PC-9 (cell line): ENCODE data around the gene ENPP3. TPM values are rescaled to one million over a fixed set of nuclear protein-coding genes. Genes with fewer than 3 reads are reported as not detected.

ENCODE experiments used
- BruUV-seq: library from RNA; stranded (reverse); fragments of 400-500 nt; replicated peaks from 2 replicates; lab custom pipeline; 2021; lab: Mats Ljungman, UMichigan
- CTCF ChIA-PET: fragments of 300-600 bp; sonication (Branson Sonifier 250); formaldehyde crosslinking; loops from one replicate; lab custom pipeline; 2022; ENCODE audit warnings: antibody characterized with exemption; lab: Charles Lee
- POLR2A ChIA-PET: fragments of 300-600 bp; sonication (Branson Sonifier 250); formaldehyde crosslinking; loops from one replicate; lab custom pipeline; 2022; ENCODE audit warnings: antibody characterized with exemption; ENCODE audit not compliant: unreplicated experiment; lab: Charles Lee
- DNase-seq, 2 experiments: peaks; one replicate each; pipeline versions ENCODE4 v3.0.0 to v3.0.0-alpha.2; 2015 to 2022; ENCODE audit warnings: mixed read lengths in 1 of 2
- H2AFZ ChIP-seq: fragments of 200-600 bp; sonication (generic); 2 replicates; pipeline ENCODE4 v1.8.1; 2017; ENCODE audit warnings: antibody characterized with exemption
- H3F3A ChIP-seq: fragments of 200-600 bp; sonication (generic); 2 replicates; pipeline ENCODE4 v1.8.1; 2017; ENCODE audit warnings: antibody characterized with exemption, mild to moderate bottlenecking, low read depth; ENCODE audit not compliant: insufficient read depth
- H3K27ac ChIP-seq: fragments of 200-600 bp; sonication (generic); 2 replicates; pipeline ENCODE4 v1.6.1; 2016; ENCODE audit warnings: mixed run types
- H3K27me3 ChIP-seq: fragments of 200-600 bp; sonication (generic); 2 replicates; pipeline ENCODE4 v1.6.1; 2016; ENCODE audit warnings: low read depth, mixed run types; ENCODE audit not compliant: insufficient read depth
- H3K36me3 ChIP-seq: fragments of 200-600 bp; sonication (generic); 2 replicates; pipeline ENCODE4 v1.6.1; 2016; ENCODE audit warnings: low read depth, mixed run types
- H3K4me1 ChIP-seq: fragments of 200-600 bp; sonication (generic); replicated peaks from 2 replicates; pipeline ENCODE4 v1.6.1; 2016; ENCODE audit warnings: mixed run types; ENCODE audit not compliant: insufficient read depth
- H3K4me2 ChIP-seq: fragments of 200-600 bp; sonication (generic); 2 replicates; pipeline ENCODE4 v1.6.1; 2017; ENCODE audit warnings: mixed run types
- H3K4me3 ChIP-seq: fragments of 200-600 bp; sonication (generic); 2 replicates; pipeline ENCODE4 v1.6.1; 2016; ENCODE audit warnings: mixed run types
- H3K79me2 ChIP-seq: fragments of 200-600 bp; sonication (generic); 2 replicates; pipeline ENCODE4 v1.6.1; 2017; ENCODE audit warnings: low read depth, mixed run types
- H3K9me2 ChIP-seq: fragments of 200-600 bp; sonication (generic); 2 replicates; pipeline ENCODE4 v1.8.1; 2017; ENCODE audit warnings: mild to moderate bottlenecking; ENCODE audit not compliant: insufficient read depth
- H3K9me3 ChIP-seq: fragments of 200-600 bp; sonication (generic); 2 replicates; pipeline ENCODE4 v1.8.1; 2016; ENCODE audit warnings: low read depth; ENCODE audit not compliant: insufficient read depth
- H4K20me1 ChIP-seq: fragments of 200-600 bp; sonication (generic); 2 replicates; pipeline ENCODE4 v1.8.1; 2017; ENCODE audit not compliant: insufficient read depth
- CTCF ChIP-seq: fragments of 200-600 bp; sonication (generic); conservative IDR thresholded peaks from 2 replicates; pipeline ENCODE4 v1.6.1; 2017; ENCODE audit warnings: mixed run types, antibody characterized with exemption, mild to moderate bottlenecking, moderate library complexity
- EZH2 ChIP-seq: fragments of 200-600 bp; sonication (generic); IDR thresholded peaks from 2 replicates; pipeline ENCODE4 v1.8.0; 2017; ENCODE audit warnings: antibody characterized with exemption, low read depth
- intact Hi-C: fragments of 100-400 bp; cut with micrococcal nuclease; formaldehyde crosslinking; loops from one replicate; pipeline ENCODE4 v1.10.0; 2022; ENCODE audit not compliant: unreplicated experiment
- total RNA-seq: library from RNA; stranded (reverse); gene quantifications from 2 replicates; pipeline ENCODE4 v1.2.3, GENCODE V29; 2021

Gene ENPP3
- total RNA-seq, 1 experiment from 2014 or later = not detected

- H2AFZ ChIP-seq = no peak overlapping the region
- no peak overlapping the region for H3K4me2 ChIP-seq
- BruUV-seq = no TSS peak
- no peaks in the 10 kb centered on the region for H3K79me2 ChIP-seq
- H3K4me1 ChIP-seq = no peaks in the 10 kb centered on the region
- no peak for TF ChIP-seq EZH2
- no peak for TF ChIP-seq CTCF
- no peaks in the 10 kb centered on the region for H3K9me2 ChIP-seq
- DNase-seq = no peak
- CTCF ChIA-PET = no interaction called here
- no peaks in the 10 kb centered on the region; the same call in 1 of the 2 replicates for H4K20me1 ChIP-seq
- no peaks in the 10 kb centered on the region for H3K9me3 ChIP-seq
- no peaks in the 10 kb centered on the region for H3K27me3 ChIP-seq
- intact Hi-C loops = no loop called here
- H3K4me3 ChIP-seq = no peak overlapping the region
- POLR2A ChIA-PET = no interaction called here
- H3F3A ChIP-seq = no peaks in the 10 kb centered on the region
- peaks cover 75% of the 10 kb centered on the region for H3K36me3 ChIP-seq
- no peak overlapping the region for H3K27ac ChIP-seq
Measured at GRCh38 chr6:131615275-131615674, 21.8 kb upstream of the ENPP3 start.

GRCh38 chr6:131627724-131628682, 9.1 kb upstream of the ENPP3 start, which contains the start of gene MED23:
MED23 (minus strand) TSS chr6:131628242; CDS start chr6:131628049, 193 bp downstream.
- no peaks in the 10 kb centered on the region for H3K9me2 ChIP-seq
- peaks cover 16% of the 10 kb centered on the region for H3K79me2 ChIP-seq
- peaks cover 28% of the 10 kb centered on the region for H3K4me1 ChIP-seq
- H3K9me3 ChIP-seq = no peaks in the 10 kb centered on the region
- no peaks in the 10 kb centered on the region for H4K20me1 ChIP-seq
- H3F3A ChIP-seq = peaks cover 9% of the 10 kb centered on the region; the same call in 1 of the 2 replicates
- peak within 1 kb of the TSS; percentile 91 for H3K4me2 ChIP-seq
- peak within 1 kb of the TSS; percentile 79 for H3K27ac ChIP-seq
- POLR2A ChIA-PET = interaction anchor here (0.5 to 0.6 kb wide), 3 partner anchors 66 to 1320 kb away, joined by 3 to 4 read pairs (median 4); no protein-coding TSS in a partner anchor
- H2AFZ ChIP-seq = peak within 1 kb of the TSS; percentile 93
- H3K4me3 ChIP-seq = peak within 1 kb of the TSS; percentile 73
- peaks cover 17% of the 10 kb centered on the region; the same call in 1 of the 2 replicates for H3K36me3 ChIP-seq
- TF ChIP-seq EZH2 (no peak), CTCF (peak; percentile 94)
- no peaks in the 10 kb centered on the region for H3K27me3 ChIP-seq
- CTCF ChIA-PET = interaction anchor here (0.5 to 1.3 kb wide), 10 partner anchors 11 to 1749 kb away, joined by 3 to 8 read pairs (median 4); no protein-coding TSS in a partner anchor
- intact Hi-C loops = no loop called here
- peak; percentile 92 to 97 for DNase-seq
- TSS peak; percentile 48 for BruUV-seq

- ChIA-PET POLR2A (interaction anchor here (0.6 kb wide), 1 partner anchor 65 kb away, joined by 3 read pairs; no protein-coding TSS in a partner anchor), CTCF (interaction anchor here (0.5 to 1.3 kb wide), 6 partner anchors 10 to 1193 kb away, joined by 3 to 8 read pairs (median 4); no protein-coding TSS in a partner anchor)
- H3K27me3 ChIP-seq = no peaks in the 10 kb centered on the region
- peak overlapping the region; percentile 91 for H2AFZ ChIP-seq
- no peak overlapping the region for H3K27ac ChIP-seq
- BruUV-seq = no TSS peak
- peaks cover 9% of the 10 kb centered on the region; the same call in 1 of the 2 replicates for H3F3A ChIP-seq
- H3K9me3 ChIP-seq = no peaks in the 10 kb centered on the region
- intact Hi-C loops = no loop called here
- DNase-seq = no peak
- peak overlapping the region; percentile 73; the same call in 1 of the 2 replicates for H3K4me3 ChIP-seq
- no peaks in the 10 kb centered on the region for H3K9me2 ChIP-seq
- peaks cover 28% of the 10 kb centered on the region for H3K4me1 ChIP-seq
- H4K20me1 ChIP-seq = no peaks in the 10 kb centered on the region
- TF ChIP-seq EZH2 (no peak), CTCF (no peak)
- H3K4me2 ChIP-seq = peak overlapping the region; percentile 91
- H3K36me3 ChIP-seq = peaks cover 17% of the 10 kb centered on the region; the same call in 1 of the 2 replicates
- H3K79me2 ChIP-seq = peaks cover 16% of the 10 kb centered on the region
Measured at GRCh38 chr6:131628726-131629125, 8.4 kb upstream of the ENPP3 start.
